ENCODE measurements around the gene UHRF2.

GRCh38 chr9:6551136-6551535, 138.1 kb downstream of the UHRF2 start:
- TF ChIP-seq, protein P1, sequence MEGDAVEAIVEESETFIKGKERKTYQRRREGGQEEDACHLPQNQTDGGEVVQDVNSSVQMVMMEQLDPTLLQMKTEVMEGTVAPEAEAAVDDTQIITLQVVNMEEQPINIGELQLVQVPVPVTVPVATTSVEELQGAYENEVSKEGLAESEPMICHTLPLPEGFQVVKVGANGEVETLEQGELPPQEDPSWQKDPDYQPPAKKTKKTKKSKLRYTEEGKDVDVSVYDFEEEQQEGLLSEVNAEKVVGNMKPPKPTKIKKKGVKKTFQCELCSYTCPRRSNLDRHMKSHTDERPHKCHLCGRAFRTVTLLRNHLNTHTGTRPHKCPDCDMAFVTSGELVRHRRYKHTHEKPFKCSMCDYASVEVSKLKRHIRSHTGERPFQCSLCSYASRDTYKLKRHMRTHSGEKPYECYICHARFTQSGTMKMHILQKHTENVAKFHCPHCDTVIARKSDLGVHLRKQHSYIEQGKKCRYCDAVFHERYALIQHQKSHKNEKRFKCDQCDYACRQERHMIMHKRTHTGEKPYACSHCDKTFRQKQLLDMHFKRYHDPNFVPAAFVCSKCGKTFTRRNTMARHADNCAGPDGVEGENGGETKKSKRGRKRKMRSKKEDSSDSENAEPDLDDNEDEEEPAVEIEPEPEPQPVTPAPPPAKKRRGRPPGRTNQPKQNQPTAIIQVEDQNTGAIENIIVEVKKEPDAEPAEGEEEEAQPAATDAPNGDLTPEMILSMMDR (IDR thresholded peaks at IDR 0.05) = no peak
- no peak for TF ChIP-seq ZFX (IDR thresholded peaks at IDR 0.05; ENCODE audit: borderline replicate concordance)
